Esophagus muscularis mucosa (tissue), 4 donors: ENCODE results near the gene SRR. TPM values are rescaled to one million over a fixed set of nuclear protein-coding genes. Genes with fewer than 3 reads are reported as not detected.

ENCODE experiments used
- DNase-seq: peaks from one replicate; pipeline ENCODE4 v3.0.0-alpha.2; 2017; ENCODE audit errors: extremely low spot score
- H3K27ac ChIP-seq, 4 donors: fragments of 200-600 bp; sonication (generic); replicated peaks in 1 of 4; 1 replicate in 3 of 4; 2 replicates in 1 of 4; pipeline ENCODE4 v1.5.1; 2016 to 2019; ENCODE audit warnings: mild to moderate bottlenecking in 1 of 4
- H3K27me3 ChIP-seq, 4 donors: fragments of 200-600 bp; sonication (generic); one replicate each; pipeline versions ENCODE4 v1.5.1 to v1.6.0; 2016 to 2019
- H3K36me3 ChIP-seq, 4 donors: fragments of 200-600 bp; sonication (generic); one replicate each; pipeline ENCODE4 v1.5.1; 2016 to 2019
- H3K4me1 ChIP-seq, 4 donors: fragments of 200-600 bp; sonication (generic); one replicate each; pipeline ENCODE4 v1.5.1; 2016 to 2019
- H3K4me3 ChIP-seq, 4 donors: fragments of 200-600 bp; sonication (generic); 1 replicate in 2 of 4; 2 replicates in 2 of 4; pipeline ENCODE4 v1.5.1; 2016 to 2019; ENCODE audit warnings: mild to moderate bottlenecking in 4 of 4, moderate library complexity in 1 of 4
- H3K9me3 ChIP-seq, 4 donors: fragments of 200-600 bp; sonication (generic); 1 replicate in 3 of 4; 2 replicates in 1 of 4; pipeline ENCODE4 v1.5.1; 2016 to 2019
- EP300 ChIP-seq: sonication (generic); formaldehyde crosslinking; IDR thresholded peaks from one replicate; pipeline ENCODE4 v1.6.1; 2017; ENCODE audit warnings: antibody characterized with exemption
- POLR2A ChIP-seq: fragments of 450-650 bp; IDR thresholded peaks from one replicate; pipeline ENCODE4 v1.6.1; 2017; ENCODE audit warnings: antibody characterized with exemption, moderate library complexity, mild to moderate bottlenecking, low read depth
- POLR2AphosphoS5 ChIP-seq, 2 donors: sonication (generic); formaldehyde crosslinking; IDR thresholded peaks; one replicate each; pipeline ENCODE4 v1.6.1; 2017; ENCODE audit warnings: antibody characterized with exemption in 2 of 2
- WGBS: methylation state at CpG from one replicate; pipeline ENCODE4 v1.1.5; 2018; 5-methylcytosine and 5-hydroxymethylcytosine counted together
- intact Hi-C: fragments of 100-400 bp; cut with DNase I; formaldehyde crosslinking; loops from one replicate; pipeline ENCODE4 v1.15.1; 2023
- total RNA-seq, 4 donors: library from RNA; depleted of rRNA; stranded (reverse); fragments of >200 nt; gene quantifications; one replicate each; pipeline versions ENCODE4 v1.1.0 to v1.2.1, GENCODE V29; 2016
- TF ChIP-seq, protein P1 (sequence below), 3 experiments: fragments of 200-600 bp in 2 of 3; fragments of 450-650 bp in 1 of 3; sonication (generic) in 2 of 3; IDR thresholded peaks; one replicate each; pipeline ENCODE4 v1.5.1; 2017 to 2019; ENCODE audit warnings: antibody characterized with exemption in 3 of 3, mild to moderate bottlenecking in 2 of 3, moderate library complexity in 1 of 3

Gene SRR
- total RNA-seq, 4 donors from 2014 or later, result 14.4 to 19.6 (median 15.5) TPM

DNA sequence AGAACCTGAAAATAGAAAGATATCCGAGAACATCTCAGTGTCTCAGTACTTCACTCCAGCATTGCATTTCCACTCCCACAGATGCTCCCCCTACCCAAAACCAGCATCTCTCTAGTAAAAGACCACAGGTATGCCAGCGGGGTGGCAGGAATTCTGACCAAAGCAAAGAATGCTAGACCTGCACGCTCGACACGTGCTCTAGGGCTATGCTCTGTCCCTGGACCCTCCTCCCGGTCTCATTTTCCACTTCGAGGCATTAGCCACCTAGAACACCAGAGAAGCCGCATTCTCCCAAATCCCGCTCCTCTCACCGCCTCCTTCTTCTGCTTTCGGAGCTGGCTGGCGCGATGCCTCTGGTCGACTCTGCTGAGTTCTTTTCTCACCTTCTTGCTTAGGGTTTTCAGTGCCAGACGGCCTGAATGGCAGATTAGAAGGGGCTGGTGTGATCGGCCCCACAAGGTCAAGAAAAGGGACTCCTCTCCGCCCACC lies 32.0 kb downstream of the SRR start:
- no peak for TF ChIP-seq POLR2A
- Histone ChIP-seq H3K4me1 (peaks cover 14 to 36% (median 32%) of the 10 kb centered on the region in 4 donors), H3K27me3 (no peaks in the 10 kb centered on the region), H3K27ac (peak overlapping the region; percentile 89 to 95 (median 94)), H3K36me3 (peaks cover 39 to 47% (median 45%) of the 10 kb centered on the region in 4 donors), H3K4me3 (peak overlapping the region; percentile 83 to 99 (median 97)), H3K9me3 (no peaks in the 10 kb centered on the region)
- DNase-seq, result no peak
- intact Hi-C loops, result loop anchor here (5.0 kb wide), 1 partner anchor 72 kb away; no protein-coding TSS in a partner anchor
- 2% methylated on average over 17 of the region's 17 CpGs for WGBS

DNA sequence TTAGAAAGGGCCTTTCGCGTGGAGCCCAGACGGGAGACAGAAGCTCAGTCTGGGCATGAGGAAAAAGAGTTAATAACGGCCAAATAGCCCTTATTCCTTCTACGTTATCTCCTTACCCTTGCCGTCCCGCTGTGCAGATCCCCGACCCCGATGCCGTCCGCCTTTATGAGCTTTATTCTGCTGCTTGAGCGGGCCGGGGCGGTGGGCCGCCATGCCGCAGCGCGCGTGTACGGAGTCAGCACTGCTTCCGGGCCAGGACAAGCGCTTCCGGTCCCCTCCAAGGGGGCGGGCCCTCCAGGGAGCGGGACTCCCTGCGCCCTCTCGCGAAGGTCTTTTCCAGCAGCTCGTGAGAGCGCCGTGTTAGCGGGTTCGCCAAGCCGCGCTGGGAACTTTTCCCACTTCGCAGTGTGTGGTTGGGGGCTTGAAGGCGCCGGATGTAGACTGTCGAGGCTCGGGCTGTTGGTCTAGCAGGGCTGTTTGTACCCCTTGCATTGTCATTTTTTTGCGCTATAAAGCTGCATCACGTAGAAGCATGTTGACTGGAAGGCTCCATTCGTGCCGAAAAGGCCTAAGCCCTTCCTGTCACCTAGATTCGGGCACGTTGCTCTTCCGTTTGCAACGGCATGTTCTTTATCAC lies 32.6 kb downstream of the SRR start, which contains the start of gene TSR1:
TSS of gene TSR1 (minus strand) at position 243 of the 637 bp plus-strand sequence. CDS start at position 213, 30 bp downstream.
- WGBS, result under 1% methylated on average over 39 of the region's 48 CpGs

DNA sequence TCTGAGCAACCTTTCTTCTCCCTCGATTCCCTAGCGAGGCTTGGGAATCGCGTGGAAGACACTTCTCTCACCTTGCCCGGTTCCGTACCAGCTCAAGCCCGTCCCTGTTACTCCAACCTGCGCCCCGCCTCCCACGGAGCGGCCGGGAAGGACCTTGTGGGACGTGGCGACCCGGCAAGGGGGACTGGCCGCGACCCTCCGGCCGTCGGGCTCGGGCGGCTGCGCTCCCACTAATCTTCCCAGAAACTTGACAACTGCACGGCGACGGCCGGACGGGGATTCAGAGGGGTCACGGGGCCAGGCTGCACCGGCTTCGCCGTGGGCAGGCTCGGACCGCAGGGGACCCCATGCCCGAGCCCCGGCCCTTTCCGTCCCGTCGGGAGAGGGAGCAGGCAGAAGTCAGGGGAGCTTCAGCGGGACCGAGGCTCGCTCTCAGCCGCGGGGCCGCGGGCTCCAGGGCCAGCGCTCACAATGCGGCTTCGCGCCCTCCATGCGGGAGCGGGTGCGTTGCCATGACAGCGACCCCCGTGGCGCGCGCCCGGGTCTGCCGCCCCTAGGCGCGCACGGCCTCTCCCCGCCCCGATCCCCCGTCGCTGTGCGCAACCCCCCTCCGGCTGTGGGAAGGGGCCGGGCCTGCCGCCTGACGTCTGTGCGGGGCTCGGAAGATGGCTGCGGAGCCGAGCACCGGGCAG lies 33.2 kb downstream of the SRR start, which contains the start of gene SGSM2:
TSS of gene SGSM2 (plus strand) at position 650 of the 692 bp plus-strand sequence. CDS start 188 bp downstream, outside the sequence.
- intact Hi-C loops, result loop anchor here (5.0 kb wide), 1 partner anchor 70 kb away; no protein-coding TSS in a partner anchor
- DNase-seq, result no peak
- peaks cover 27 to 44% (median 41%) of the 10 kb centered on the region in 4 donors for H3K36me3 ChIP-seq
- H3K27ac ChIP-seq, result peak within 1 kb of the TSS; percentile 89 to 95 (median 94)
- H3K4me1 ChIP-seq, result peaks cover 14 to 36% (median 32%) of the 10 kb centered on the region in 4 donors
- whole genome bisulfite sequencing, result 0% methylated on average over 3 of the region's 77 CpGs
- H3K27me3 ChIP-seq, result no peaks in the 10 kb centered on the region
- TF ChIP-seq, protein P1, sequence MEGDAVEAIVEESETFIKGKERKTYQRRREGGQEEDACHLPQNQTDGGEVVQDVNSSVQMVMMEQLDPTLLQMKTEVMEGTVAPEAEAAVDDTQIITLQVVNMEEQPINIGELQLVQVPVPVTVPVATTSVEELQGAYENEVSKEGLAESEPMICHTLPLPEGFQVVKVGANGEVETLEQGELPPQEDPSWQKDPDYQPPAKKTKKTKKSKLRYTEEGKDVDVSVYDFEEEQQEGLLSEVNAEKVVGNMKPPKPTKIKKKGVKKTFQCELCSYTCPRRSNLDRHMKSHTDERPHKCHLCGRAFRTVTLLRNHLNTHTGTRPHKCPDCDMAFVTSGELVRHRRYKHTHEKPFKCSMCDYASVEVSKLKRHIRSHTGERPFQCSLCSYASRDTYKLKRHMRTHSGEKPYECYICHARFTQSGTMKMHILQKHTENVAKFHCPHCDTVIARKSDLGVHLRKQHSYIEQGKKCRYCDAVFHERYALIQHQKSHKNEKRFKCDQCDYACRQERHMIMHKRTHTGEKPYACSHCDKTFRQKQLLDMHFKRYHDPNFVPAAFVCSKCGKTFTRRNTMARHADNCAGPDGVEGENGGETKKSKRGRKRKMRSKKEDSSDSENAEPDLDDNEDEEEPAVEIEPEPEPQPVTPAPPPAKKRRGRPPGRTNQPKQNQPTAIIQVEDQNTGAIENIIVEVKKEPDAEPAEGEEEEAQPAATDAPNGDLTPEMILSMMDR (IDR thresholded peaks at IDR 0.05), result no peak
- peak in 1 of 2 donors; percentile 4 for TF ChIP-seq POLR2AphosphoS5 (IDR thresholded peaks at IDR 0.05)
- H3K9me3 ChIP-seq, result no peaks in the 10 kb centered on the region
- peak within 1 kb of the TSS; percentile 83 to 99 (median 97) for H3K4me3 ChIP-seq

More for the DNA sequence above, 32.6 kb downstream of the SRR start, which contains the start of gene TSR1:
- DNase-seq, result no peak
- H3K4me1 ChIP-seq, result peaks cover 14 to 36% (median 32%) of the 10 kb centered on the region in 4 donors
- H3K27me3 ChIP-seq, result no peaks in the 10 kb centered on the region
- peaks cover 33 to 47% (median 41%) of the 10 kb centered on the region in 4 donors for H3K36me3 ChIP-seq
- intact Hi-C loops, result loop anchor here (5.0 kb wide), 1 partner anchor 71 kb away; no protein-coding TSS in a partner anchor
- peak within 1 kb of the TSS; percentile 83 to 99 (median 97) for H3K4me3 ChIP-seq
- peak within 1 kb of the TSS; percentile 89 to 95 (median 94) for H3K27ac ChIP-seq
- TF ChIP-seq POLR2A (peak; percentile 57), POLR2AphosphoS5 (IDR thresholded peaks at IDR 0.05) (peak; percentile 95 to 97), EP300 (no peak)
- TF ChIP-seq, protein P1 (IDR thresholded peaks at IDR 0.05), result peak in 2 of 3 experiments; percentile 26 to 41
- no peaks in the 10 kb centered on the region for H3K9me3 ChIP-seq

DNA sequence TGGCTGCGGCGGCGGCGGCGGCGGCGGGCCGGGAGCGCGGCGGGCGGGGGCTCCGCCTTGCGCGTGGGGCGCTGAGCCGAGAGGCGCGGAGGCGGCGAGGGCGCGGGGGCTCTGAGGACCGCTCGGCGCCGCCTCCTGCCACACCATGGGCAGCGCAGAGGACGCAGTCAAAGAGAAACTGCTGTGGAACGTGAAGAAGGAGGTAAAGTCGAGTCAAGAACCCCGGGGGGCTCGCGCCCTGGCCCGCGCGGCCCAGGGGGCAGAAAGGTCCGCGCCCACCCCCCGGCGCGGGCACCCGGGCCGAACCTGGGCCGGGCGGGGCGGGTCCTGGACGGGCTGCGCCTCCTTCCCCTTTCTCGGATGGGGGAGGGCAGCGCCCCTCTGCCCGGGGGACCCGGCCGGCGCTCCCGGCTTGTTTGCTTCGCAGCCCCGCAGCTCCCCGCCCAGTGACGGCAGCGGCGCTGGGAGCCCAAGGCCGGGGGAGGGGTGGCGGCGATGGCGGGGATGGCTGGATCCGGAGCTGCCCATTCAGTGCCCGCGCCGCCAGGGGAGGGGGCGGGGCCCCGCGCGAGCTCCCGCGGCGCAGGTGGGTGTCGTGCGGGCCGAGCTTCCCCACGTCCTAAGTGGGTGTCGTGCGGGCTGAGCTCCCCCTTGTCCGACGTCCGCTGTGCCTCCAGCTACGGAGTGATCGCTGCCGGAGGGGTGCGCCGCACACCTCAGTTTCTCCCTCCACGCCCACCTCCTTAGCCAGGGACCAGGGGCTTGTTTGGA lies 34.0 kb downstream of the SRR start:
- no peaks in the 10 kb centered on the region for H3K27me3 ChIP-seq
- H3K4me3 ChIP-seq, result peak overlapping the region; percentile 83 to 99 (median 97)
- WGBS, result 0% methylated on average over 27 of the region's 92 CpGs
- peaks cover 19 to 43% (median 38%) of the 10 kb centered on the region in 4 donors for H3K36me3 ChIP-seq
- peak overlapping the region; percentile 89 to 95 (median 94) for H3K27ac ChIP-seq
- no peak for DNase-seq
- intact Hi-C loops, result loop anchor here (5.0 kb wide), 1 partner anchor 70 kb away; no protein-coding TSS in a partner anchor
- peaks cover 14 to 36% (median 32%) of the 10 kb centered on the region in 4 donors for H3K4me1 ChIP-seq
- TF ChIP-seq EP300 (no peak), POLR2A (peak; percentile 24), POLR2AphosphoS5 (IDR thresholded peaks at IDR 0.05) (peak; percentile 64 to 87)
- TF ChIP-seq, protein P1 (IDR thresholded peaks at IDR 0.05), result peak in 2 of 3 experiments; percentile 5 to 7
- H3K9me3 ChIP-seq, result no peaks in the 10 kb centered on the region
